H1 (cell line): Measurements from ENCODE around the gene ASB7. TPM values are rescaled to one million over a fixed set of nuclear protein-coding genes. Genes with fewer than 3 reads are reported as not detected.

ENCODE experiments used
- CHD7 ChIP-seq: fragments of 300-600 bp; sonication (generic); IDR thresholded peaks from 2 replicates; pipeline ENCODE4 v1.7.1; 2012; ENCODE audit warnings: low read length, moderate library complexity, mild to moderate bottlenecking, inconsistent platforms; ENCODE audit not compliant: insufficient replicate concordance
- polyA plus RNA-seq, 7 experiments: library from polyadenylated mRNA; depleted of rRNA in 3 of 7; stranded (reverse) in 5 of 7; unstranded in 2 of 7; fragments of >200 nt in 5 of 7; fragments of 200-250 nt in 2 of 7; gene quantifications; 1 replicate in 5 of 7; 2 replicates in 1 of 7; 4 replicates in 1 of 7; pipeline versions ENCODE4 v1.2.1 to v1.2.3, GENCODE V29; 2011 to 2013; ENCODE audit warnings: missing spikeins in 2 of 7, mixed read lengths in 2 of 7
- total RNA-seq: library from RNA; stranded (reverse); fragmentation: NEBNext Ultra II Directional; extraction: Animal tissue kit (Norgen Biotek cat#: 25700); gene quantifications from 2 replicates; pipeline ENCODE4 v1.2.1, GENCODE V29; 2021

Gene ASB7
- total and polyA plus RNA-seq, 2 of the 8 experiments (the other 6 are each of a cell fraction or from before 2014, with no cell fraction given), result 5.2 to 12.8 TPM

- no peak for TF ChIP-seq CHD7
Observed at GRCh38 chr15:100588638-100589242, 13.6 kb upstream of the ASB7 start (continued).
